HG03066 (cell line): ENCODE measurements around the gene HACD1.
"Not testable (repeated sequence)": the region's sequence is repeated elsewhere in the genome, so short reads cannot be mapped to it uniquely, and the experiment has no call there.

Experiments used
- ATAC-seq: cut with Tn5 transposase; IDR thresholded peaks from one replicate; pipeline ENCODE4 v1.9.1; 2021; ENCODE audit warnings: low read depth; ENCODE audit not compliant: unreplicated experiment

HACD1 gene

DNA sequence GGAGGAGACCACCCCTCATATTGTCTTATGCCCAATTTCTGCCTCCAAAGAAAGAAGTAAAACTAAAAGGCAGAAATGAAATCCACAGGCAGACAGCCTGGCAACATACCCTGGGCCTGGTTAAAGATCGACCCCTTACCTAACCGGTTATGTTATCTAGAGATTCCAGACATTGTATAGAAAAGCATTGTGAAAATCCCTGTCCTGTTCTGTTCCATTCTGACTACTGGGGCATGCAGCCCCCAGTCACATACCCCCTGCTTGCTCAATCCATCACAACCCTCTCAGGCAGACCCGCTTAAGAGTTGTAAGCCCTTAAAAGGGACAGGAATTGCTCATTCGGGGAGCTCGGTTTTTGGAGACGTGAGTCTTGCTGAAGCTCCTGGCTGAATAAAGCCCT lies 29.9 kb downstream of the HACD1 start:
- ATAC-seq: not testable (repeated sequence)

- peak; percentile 52 for ATAC-seq
Observed at GRCh38 chr10:17586821-17587234, 30.3 kb downstream of the HACD1 start.

DNA sequence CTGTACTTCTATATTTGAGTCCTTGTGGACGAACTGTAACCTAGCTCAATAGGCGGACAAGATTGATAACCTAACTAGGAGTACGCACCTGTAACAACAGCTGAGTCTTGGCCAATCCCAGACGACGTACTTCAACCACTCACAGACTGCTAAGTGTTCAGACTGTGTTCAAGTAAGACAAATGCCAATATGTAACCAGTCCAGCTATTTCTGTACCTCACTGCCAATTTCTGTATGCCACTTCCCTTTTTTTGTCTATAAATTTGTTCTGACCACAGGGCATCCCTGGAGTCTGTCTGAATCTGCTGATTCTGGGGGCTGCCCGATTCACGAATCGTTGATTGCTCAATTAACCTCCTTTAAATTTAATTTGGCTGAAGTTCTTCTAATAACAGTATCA lies 32.2 kb downstream of the HACD1 start:
- peak; percentile 52 for ATAC-seq

DNA sequence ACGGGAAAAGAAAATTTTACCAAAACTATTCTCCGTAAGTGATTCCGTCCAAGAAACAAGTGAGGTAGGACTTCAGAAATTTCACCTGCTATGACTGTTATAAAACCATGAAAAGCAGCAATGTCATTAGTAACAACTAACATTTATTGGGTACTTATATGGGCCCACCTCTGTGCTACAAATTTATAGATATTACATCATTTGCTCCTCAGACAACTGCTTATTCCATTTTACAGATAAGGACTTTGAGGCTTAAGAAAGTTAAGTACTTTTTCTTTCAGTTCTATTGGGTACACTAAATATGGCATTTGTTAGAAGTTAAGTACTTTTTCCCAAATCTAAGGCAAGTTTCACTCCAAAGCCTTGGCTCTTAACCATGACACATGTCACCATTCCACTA lies 36.3 kb downstream of the HACD1 start:
- no peak for ATAC-seq

DNA sequence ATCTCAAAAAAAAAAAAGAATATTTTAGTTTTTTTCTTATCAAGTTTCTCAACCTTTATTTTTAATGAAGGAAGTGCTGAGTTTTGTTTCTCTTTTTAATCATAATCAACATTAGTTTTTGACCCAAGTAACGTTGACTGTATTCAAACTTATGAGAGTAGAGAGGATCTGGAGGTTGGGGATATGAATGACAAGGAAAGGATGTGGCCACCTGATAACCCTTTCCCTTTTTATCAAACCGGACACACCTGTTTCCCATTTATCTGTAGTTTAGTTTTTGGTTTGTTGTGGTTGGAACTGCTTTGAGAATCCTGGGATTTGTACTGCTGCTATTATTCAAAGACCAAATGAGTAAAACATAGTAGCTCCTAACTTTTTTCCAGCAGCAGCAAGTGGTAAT lies 38.6 kb downstream of the HACD1 start:
- no peak for ATAC-seq

DNA sequence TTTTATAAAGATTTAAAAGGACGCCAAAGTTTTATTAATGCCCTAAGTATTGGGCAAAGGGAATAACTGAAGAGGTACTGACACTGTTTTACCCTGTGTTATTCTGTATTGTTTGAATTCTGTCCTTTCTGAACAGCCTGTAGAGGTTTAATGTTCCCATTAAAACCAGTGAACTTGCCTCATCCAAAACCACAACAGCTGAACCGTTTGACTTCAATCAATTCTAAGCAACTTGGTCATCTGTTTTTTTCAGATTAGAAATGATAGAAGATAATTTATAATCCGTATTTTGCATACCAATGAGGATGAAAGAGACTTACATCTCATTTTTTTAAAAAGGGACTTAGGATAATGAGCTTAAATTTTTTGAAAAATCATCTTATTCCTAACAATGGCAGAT lies 40.4 kb downstream of the HACD1 start:
- ATAC-seq: no peak

DNA sequence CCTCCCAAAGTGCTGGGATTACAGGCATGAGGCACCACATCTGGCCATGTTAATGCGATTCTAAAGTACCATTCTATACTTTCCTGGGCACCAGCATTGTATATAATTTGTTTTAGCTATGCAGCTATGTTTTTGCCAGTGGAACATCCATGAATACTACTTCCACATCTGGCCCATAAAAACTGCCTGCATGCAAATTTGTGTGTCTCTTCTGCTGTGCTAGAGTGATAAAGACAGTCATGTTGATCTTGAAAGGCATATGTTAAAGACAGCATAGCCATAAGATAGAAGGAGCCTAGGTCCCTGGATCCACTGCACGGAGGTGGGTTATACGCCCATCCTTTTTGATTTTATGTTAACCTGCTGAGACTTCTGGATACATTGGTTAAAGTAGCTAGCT lies 52.3 kb downstream of the HACD1 start:
- no peak for ATAC-seq

GRCh38 chr10:17563452-17563851 lies 53.7 kb downstream of the HACD1 start:
- no peak for ATAC-seq

DNA sequence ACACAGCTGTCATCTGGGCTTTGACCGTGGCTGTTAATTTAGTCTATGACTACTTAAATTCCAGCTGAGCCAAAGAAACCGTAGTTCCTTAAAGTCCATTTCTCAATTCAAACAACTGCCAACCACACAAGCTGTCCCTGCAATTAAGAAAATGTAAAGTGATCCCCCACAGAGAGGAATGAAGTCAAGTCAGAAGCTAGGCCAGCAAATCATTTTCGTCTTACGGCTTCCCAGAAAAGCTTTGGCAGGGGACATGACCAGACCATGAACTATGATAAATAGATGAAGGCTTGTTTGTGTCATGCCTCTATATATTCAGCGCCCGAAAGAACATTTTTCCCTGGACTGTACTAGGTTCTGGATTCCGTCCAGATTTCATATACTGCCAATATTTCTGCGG lies 54.6 kb downstream of the HACD1 start:
- ATAC-seq: no peak

DNA sequence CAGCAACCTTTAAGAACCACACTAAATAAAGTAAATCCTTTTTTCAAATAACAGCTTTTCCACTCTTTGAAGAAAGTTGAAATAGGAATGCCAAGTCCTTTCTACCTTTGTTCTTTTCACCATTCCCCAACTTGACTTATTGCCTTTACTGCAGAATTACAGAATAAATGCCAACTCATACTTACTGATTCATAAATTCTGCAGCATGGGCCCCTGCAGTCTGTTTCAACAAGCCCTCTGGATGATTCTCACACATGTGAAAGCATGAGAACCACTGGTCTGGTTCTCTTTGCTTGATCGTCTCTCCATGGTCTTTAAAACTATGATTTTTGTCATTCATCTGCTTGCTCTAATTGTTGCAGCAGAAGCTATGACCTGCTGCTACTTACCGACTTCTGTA lies 56.1 kb downstream of the HACD1 start:
- no peak for ATAC-seq

DNA sequence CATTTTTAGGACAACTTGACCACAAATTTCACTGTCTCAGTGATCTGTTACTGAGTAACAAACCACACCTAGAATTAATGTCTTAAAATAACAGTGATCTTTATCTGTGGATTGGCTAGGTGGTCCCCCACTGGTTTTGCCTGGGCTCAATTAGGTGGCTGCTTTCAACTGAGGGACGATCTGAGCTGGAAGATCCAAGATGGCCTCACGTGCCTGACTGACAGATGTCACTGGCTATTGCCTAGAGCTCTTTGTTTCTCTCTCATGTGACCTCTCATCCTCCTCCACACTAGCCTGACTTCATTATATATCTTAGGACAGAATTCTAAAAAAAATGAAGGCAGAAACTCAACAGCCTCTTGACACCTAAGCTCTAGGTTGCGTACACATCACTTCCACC lies 59.7 kb downstream of the HACD1 start:
- no peak for ATAC-seq

DNA sequence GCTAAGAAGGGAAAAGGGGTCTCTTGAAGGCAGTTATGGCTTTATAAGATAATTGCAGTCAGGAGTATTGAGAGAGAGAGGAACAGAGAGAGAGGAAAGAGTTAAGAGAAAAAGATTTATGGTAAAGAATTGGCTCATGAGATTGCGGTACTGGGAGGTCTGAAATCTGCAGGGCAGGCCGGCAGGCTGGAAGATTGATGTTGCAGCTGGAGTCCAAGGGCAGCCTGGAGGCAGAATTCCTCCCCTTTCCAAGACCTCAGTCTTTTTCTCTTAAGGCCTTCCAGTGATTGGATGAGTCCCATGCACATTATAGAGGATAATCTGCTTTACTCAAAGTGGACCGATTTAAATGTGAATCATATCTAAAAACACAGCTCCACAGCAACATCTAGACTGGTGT lies 68.4 kb downstream of the HACD1 start:
- ATAC-seq: no peak

- no peak for ATAC-seq
Observed at GRCh38 chr10:17548162-17548561, 69.0 kb downstream of the HACD1 start.

- no peak for ATAC-seq
Observed at GRCh38 chr10:17547060-17547459, 70.1 kb downstream of the HACD1 start.

DNA sequence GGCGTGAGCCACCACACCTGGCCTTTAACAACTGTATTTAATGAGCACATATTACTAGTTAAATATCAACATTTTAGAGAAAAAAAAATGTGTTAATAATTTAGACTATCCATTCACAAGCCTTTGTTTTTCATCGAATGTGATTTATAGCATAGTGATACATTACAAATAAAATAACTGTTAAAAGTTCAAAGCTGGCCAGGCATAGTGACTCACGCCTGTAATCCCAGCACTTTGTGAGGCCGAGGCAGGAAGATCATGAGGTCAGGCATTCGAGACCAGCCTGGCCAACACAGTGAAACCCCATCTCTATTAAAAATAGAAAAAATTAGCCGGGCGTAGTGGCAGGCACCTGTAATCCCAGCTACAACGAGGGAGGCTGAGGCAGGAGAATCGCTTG lies 72.7 kb downstream of the HACD1 start:
- ATAC-seq: no peak
